Endothelial cell of umbilical vein (primary cell): ENCODE data around the gene UPF2. TPM values are rescaled to one million over a fixed set of nuclear protein-coding genes. Genes with fewer than 3 reads are reported as not detected.

Source experiments
- BruUV-seq: library from RNA; stranded (reverse); fragments of 400-500 nt; replicated peaks from 2 replicates; lab custom pipeline; 2021; lab: Mats Ljungman, UMichigan
- CTCF ChIA-PET: fragments of 300-600, 350-600 bp; sonication (Branson Sonifier 250); formaldehyde crosslinking; loops from one replicate; lab custom pipeline; 2021; ENCODE audit warnings: antibody characterized with exemption, inconsistent platforms; lab: Charles Lee
- POLR2A ChIA-PET: fragments of 300-600, 350-600 bp; sonication (Branson Sonifier 250); formaldehyde crosslinking; loops from one replicate; lab custom pipeline; 2021; ENCODE audit warnings: antibody characterized with exemption, inconsistent platforms; lab: Charles Lee
- DNase-seq: peaks from one replicate; pipeline ENCODE4 v3.0.0-alpha.2; 2011; ENCODE audit warnings: low read depth, low spot score
- FAIRE-seq: peaks from 2 replicates; lab custom pipeline; 2011; peaks lifted over from hg19 to GRCh38; lab: Jason Lieb, UNC
- H2AFZ ChIP-seq: 2 replicates; pipeline ENCODE4 v1.6.0; 2012; ENCODE audit warnings: low read depth, low read length, control low read depth, inconsistent platforms
- H3K27ac ChIP-seq: 2 replicates; pipeline ENCODE4 v1.5.1; 2011; ENCODE audit warnings: low read depth, mild to moderate bottlenecking, control low read depth, low read length, moderate library complexity; ENCODE audit not compliant: insufficient read depth
- H3K27me3 ChIP-seq, 2 experiments: 2 replicates each; pipeline versions ENCODE4 v1.6.0 to v1.6.1; 2011; ENCODE audit warnings: low read length in 2 of 2, mixed read lengths in 1 of 2; ENCODE audit not compliant: control insufficient read depth in 2 of 2, insufficient read depth in 2 of 2
- H3K36me3 ChIP-seq, 2 experiments: 2 replicates in 1 of 2; 3 replicates in 1 of 2; pipeline ENCODE4 v1.5.1; 2011; ENCODE audit warnings: low read length in 2 of 2, mild to moderate bottlenecking in 1 of 2, moderate library complexity in 1 of 2; ENCODE audit not compliant: control insufficient read depth in 2 of 2, insufficient read depth in 2 of 2; ENCODE audit errors: extremely low read depth in 1 of 2
- H3K4me1 ChIP-seq: 3 replicates; pipeline ENCODE4 v1.5.1; 2011; ENCODE audit warnings: mild to moderate bottlenecking, low read length; ENCODE audit not compliant: control insufficient read depth, insufficient read depth; ENCODE audit errors: extremely low read depth
- H3K4me2 ChIP-seq: 2 replicates; pipeline ENCODE4 v1.6.1; 2011; ENCODE audit warnings: low read length, control low read depth, mixed read lengths; ENCODE audit not compliant: insufficient read depth
- H3K4me3 ChIP-seq, 3 experiments: fragments of 200-600 bp in 1 of 3; sonication (generic), shearing (Covaris generic) in 1 of 3; replicated peaks in 1 of 3; 2 replicates each; pipeline ENCODE4 v1.5.1; 2011 to 2016; ENCODE audit warnings: control low read depth in 3 of 3, low read length in 3 of 3, mild to moderate bottlenecking in 2 of 3, inconsistent platforms in 1 of 3, low read depth in 1 of 3, moderate library complexity in 1 of 3; ENCODE audit not compliant: insufficient read depth in 1 of 3
- H3K79me2 ChIP-seq: 2 replicates; pipeline ENCODE4 v1.6.0; 2012; ENCODE audit warnings: low read length, inconsistent platforms; ENCODE audit not compliant: control insufficient read depth, insufficient read depth
- H3K9ac ChIP-seq: replicated peaks from 2 replicates; pipeline ENCODE3; 2011; ENCODE audit warnings: low read length, control low read depth; ENCODE audit not compliant: insufficient read depth; ENCODE audit errors: extremely low read depth
- H3K9me1 ChIP-seq: replicated peaks from 3 replicates; pipeline ENCODE4 v1.6.0; 2011; ENCODE audit warnings: mild to moderate bottlenecking, low read length; ENCODE audit not compliant: control insufficient read depth, insufficient read depth; ENCODE audit errors: extremely low read depth
- H3K9me3 ChIP-seq: replicated peaks from 2 replicates; pipeline ENCODE4 v1.5.1; 2012; ENCODE audit warnings: low read length, inconsistent platforms; ENCODE audit not compliant: control insufficient read depth, insufficient read depth
- H4K20me1 ChIP-seq: replicated peaks from 2 replicates; pipeline ENCODE3; 2011; ENCODE audit warnings: mild to moderate bottlenecking, low read length; ENCODE audit not compliant: control insufficient read depth, insufficient read depth; ENCODE audit errors: extremely low read depth
- EZH2 ChIP-seq: IDR thresholded peaks from 2 replicates; pipeline ENCODE4 v1.6.1; 2012; ENCODE audit warnings: borderline replicate concordance, low read depth, mild to moderate bottlenecking, moderate library complexity, low read length, inconsistent platforms; ENCODE audit not compliant: severe bottlenecking
- FOS ChIP-seq: IDR thresholded peaks from 2 replicates; pipeline ENCODE4 v1.6.1; 2011; ENCODE audit warnings: mild to moderate bottlenecking, low read length, moderate library complexity, borderline replicate concordance; ENCODE audit not compliant: insufficient read depth
- GATA2 ChIP-seq: IDR thresholded peaks from 2 replicates; pipeline ENCODE4 v1.7.0; 2011; ENCODE audit warnings: low read depth, mild to moderate bottlenecking, moderate library complexity, mixed read lengths, low read length; ENCODE audit not compliant: insufficient read length, insufficient read depth
- JUN ChIP-seq: IDR thresholded peaks from 2 replicates; pipeline ENCODE4 v1.6.1; 2011; ENCODE audit warnings: borderline replicate concordance, low read depth; ENCODE audit not compliant: insufficient read length, insufficient read depth
- MYC ChIP-seq: IDR thresholded peaks from one replicate; pipeline ENCODE4 v1.6.1; 2011; ENCODE audit warnings: mild to moderate bottlenecking, low read depth, low read length
- POLR2A ChIP-seq: IDR thresholded peaks from 2 replicates; pipeline ENCODE4 v1.6.1; 2012; ENCODE audit warnings: low read depth, mild to moderate bottlenecking, control low read depth, low read length
- POLR2AphosphoS5 ChIP-seq: IDR thresholded peaks from 2 replicates; pipeline ENCODE4 v1.6.1; 2012; ENCODE audit warnings: low read depth, mild to moderate bottlenecking, control low read depth, low read length, moderate library complexity; ENCODE audit not compliant: insufficient read depth
- dilution Hi-C: fragments of 300-500 bp; cut with MboI; formaldehyde crosslinking; loops from one replicate; pipeline ENCODE4 v1.15.0; 2019; ENCODE audit warnings: low sequenced_read_pairs; ENCODE audit not compliant: extremely low pct_ligation_motif_present
- intact Hi-C: fragments of 100-400 bp; cut with micrococcal nuclease; formaldehyde crosslinking; loops from one replicate; pipeline ENCODE4 v1.10.0; 2022
- polyA plus RNA-seq, 4 experiments: library from polyadenylated mRNA; depleted of rRNA in 3 of 4; stranded (reverse) in 3 of 4; unstranded in 1 of 4; fragments of >200 nt; gene quantifications; 2 replicates each; pipeline versions ENCODE4 v1.2.1 to v1.2.3, GENCODE V29; 2011 to 2012; ENCODE audit warnings: missing spikeins in 1 of 4
- total RNA-seq: library from RNA; stranded (reverse); gene quantifications from 2 replicates; pipeline ENCODE4 v1.2.3, GENCODE V29; 2021
- TF ChIP-seq, protein P1 (sequence below), 2 donors: IDR thresholded peaks; 1 replicate in 1 of 2; 2 replicates in 1 of 2; pipeline ENCODE4 v1.5.1; 2011; ENCODE audit warnings: low read length in 2 of 2, mild to moderate bottlenecking in 2 of 2, moderate library complexity in 2 of 2, control low read depth in 1 of 2, inconsistent platforms in 1 of 2, low read depth in 1 of 2; ENCODE audit not compliant: insufficient read depth in 1 of 2; ENCODE audit errors: extremely low read depth in 1 of 2
- TF ChIP-seq, protein P2 (sequence below): IDR thresholded peaks from 2 replicates; pipeline ENCODE4 v1.6.1; 2011; ENCODE audit not compliant: insufficient read depth, insufficient read length

Gene UPF2
- total and polyA plus RNA-seq, 2 donors (not counting 3 experiments of a cell fraction or from before 2014, with no cell fraction given), result 4.8 to 27.7 TPM

DNA sequence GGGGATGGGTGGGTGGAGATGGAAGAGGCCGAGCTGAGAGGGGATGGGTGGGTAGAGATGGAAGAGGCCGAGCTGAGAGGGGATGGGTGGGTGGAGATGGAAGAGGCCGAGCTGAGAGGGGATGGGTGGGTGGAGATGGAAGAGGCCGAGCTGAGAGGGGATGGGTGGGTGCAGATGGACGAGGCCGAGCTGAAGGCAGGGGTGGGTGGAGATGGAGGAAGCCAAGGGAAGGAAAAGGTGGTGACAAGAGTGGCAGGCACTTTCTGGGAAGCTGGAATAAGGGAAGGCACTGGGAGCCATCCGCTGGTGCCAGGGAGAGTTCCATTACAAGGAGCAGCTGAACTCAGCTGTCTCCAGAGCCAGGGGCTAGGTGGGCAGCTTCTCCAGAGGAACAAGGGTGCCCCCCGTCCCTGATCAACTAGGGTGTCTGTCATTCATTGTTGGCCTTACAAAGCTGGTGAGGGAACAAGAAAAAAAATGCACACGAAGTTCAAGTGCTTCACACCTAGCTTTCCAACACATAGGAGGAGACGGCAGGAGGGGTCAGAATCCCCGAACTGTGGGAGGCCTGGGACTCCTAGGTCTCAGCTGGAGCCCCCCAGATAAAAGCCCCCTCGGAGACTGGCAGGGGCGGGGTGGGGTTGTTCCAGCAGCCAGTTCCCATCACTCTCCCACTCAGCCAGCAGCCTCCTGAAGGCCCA, 157.0 kb downstream of the UPF2 start:
- CTCF ChIA-PET, result interaction anchor here (1.2 to 1.7 kb wide), 4 partner anchors 27 to 104 kb away, joined by 3 to 5 read pairs (median 4); no protein-coding TSS in a partner anchor
- no peaks in the 10 kb centered on the region for H3K9me3 ChIP-seq
- intact Hi-C loops, result no loop called here
- no TSS peak for BruUV-seq
- H4K20me1 ChIP-seq, result no peaks in the 10 kb centered on the region
- dilution Hi-C loops, result no loop called here
- no peaks in the 10 kb centered on the region for H3K4me1 ChIP-seq
- H3K4me3 ChIP-seq, result no peak overlapping the region
- no peaks in the 10 kb centered on the region for H3K9me1 ChIP-seq
- H3K27me3 ChIP-seq, result no peaks in the 10 kb centered on the region
- POLR2A ChIA-PET, result no interaction called here
- no peak overlapping the region for H3K4me2 ChIP-seq
- TF ChIP-seq, protein P1, sequence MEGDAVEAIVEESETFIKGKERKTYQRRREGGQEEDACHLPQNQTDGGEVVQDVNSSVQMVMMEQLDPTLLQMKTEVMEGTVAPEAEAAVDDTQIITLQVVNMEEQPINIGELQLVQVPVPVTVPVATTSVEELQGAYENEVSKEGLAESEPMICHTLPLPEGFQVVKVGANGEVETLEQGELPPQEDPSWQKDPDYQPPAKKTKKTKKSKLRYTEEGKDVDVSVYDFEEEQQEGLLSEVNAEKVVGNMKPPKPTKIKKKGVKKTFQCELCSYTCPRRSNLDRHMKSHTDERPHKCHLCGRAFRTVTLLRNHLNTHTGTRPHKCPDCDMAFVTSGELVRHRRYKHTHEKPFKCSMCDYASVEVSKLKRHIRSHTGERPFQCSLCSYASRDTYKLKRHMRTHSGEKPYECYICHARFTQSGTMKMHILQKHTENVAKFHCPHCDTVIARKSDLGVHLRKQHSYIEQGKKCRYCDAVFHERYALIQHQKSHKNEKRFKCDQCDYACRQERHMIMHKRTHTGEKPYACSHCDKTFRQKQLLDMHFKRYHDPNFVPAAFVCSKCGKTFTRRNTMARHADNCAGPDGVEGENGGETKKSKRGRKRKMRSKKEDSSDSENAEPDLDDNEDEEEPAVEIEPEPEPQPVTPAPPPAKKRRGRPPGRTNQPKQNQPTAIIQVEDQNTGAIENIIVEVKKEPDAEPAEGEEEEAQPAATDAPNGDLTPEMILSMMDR (IDR thresholded peaks at IDR 0.05; ENCODE audit: extremely low read depth in 1 of 2, insufficient read depth in 1 of 2, low read depth in 1 of 2, low read length in 2 of 2), result no peak
- no peak for TF ChIP-seq POLR2AphosphoS5
- no peak for TF ChIP-seq JUN
- TF ChIP-seq POLR2A, result no peak
- TF ChIP-seq, protein P2, sequence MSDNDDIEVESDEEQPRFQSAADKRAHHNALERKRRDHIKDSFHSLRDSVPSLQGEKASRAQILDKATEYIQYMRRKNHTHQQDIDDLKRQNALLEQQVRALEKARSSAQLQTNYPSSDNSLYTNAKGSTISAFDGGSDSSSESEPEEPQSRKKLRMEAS, result no peak
- TF ChIP-seq FOS, result no peak
- TF ChIP-seq EZH2, result no peak
- TF ChIP-seq GATA2, result no peak
- no peak for TF ChIP-seq MYC
- no peaks in the 10 kb centered on the region for H3K79me2 ChIP-seq
- H3K36me3 ChIP-seq, result no peaks in the 10 kb centered on the region
- FAIRE-seq (no peak), DNase-seq (no peak)
- H2AFZ ChIP-seq, result no peak overlapping the region
- no peak overlapping the region for H3K9ac ChIP-seq
- no peak overlapping the region for H3K27ac ChIP-seq
